Pancreas (tissue), 10 donors: ENCODE results near the gene MSANTD2. TPM values are rescaled to one million over a fixed set of nuclear protein-coding genes. Genes with fewer than 3 reads are reported as not detected.

Experiments used
- ATAC-seq, 4 donors: fragments of 200-7000 bp; cut with Tn5 transposase; one replicate each; pipeline versions ENCODE4 v1.8.0 to v1.9.1; 2020; ENCODE audit warnings: mild to moderate bottlenecking in 4 of 4, moderate library complexity in 4 of 4
- DNase-seq, 6 donors: peaks; one replicate each; pipeline ENCODE4 v3.0.0-alpha.2; 2020
- FAIRE-seq: peaks from 2 replicates; lab custom pipeline; 2012; peaks lifted over from hg19 to GRCh38; lab: Jason Lieb, UNC
- H3K27ac ChIP-seq, 4 donors: fragments of 200-600 bp; sonication (generic); 1 replicate in 3 of 4; 2 replicates in 1 of 4; pipeline versions ENCODE4 v1.5.0 to v1.8.0; 2020
- H3K27me3 ChIP-seq, 4 donors: fragments of 200-600 bp; one replicate each; pipeline ENCODE4 v1.8.0; 2021
- H3K36me3 ChIP-seq, 3 donors: fragments of 200-600 bp; sonication (generic) in 1 of 3; one replicate each; pipeline versions ENCODE4 v1.5.0 to v1.8.0; 2020 to 2021
- H3K4me1 ChIP-seq, 3 donors: fragments of 200-600 bp; one replicate each; pipeline ENCODE4 v1.8.0; 2021
- H3K4me3 ChIP-seq, 4 donors: fragments of 200-600 bp; sonication (generic) in 2 of 4; one replicate each; pipeline versions ENCODE4 v1.5.0 to v1.8.0; 2020 to 2021
- H3K9me3 ChIP-seq, 4 donors: fragments of 200-600 bp; one replicate each; pipeline ENCODE4 v1.8.0; 2021
- WGBS, 2 donors: extraction: QIAGEN DNeasy Blood & Tissue Kit; methylation state at CpG; one replicate each; pipeline ENCODE4 v1.1.7; 2013; 5-methylcytosine and 5-hydroxymethylcytosine counted together
- intact Hi-C, 3 donors: fragments of 100-400 bp; cut with DNase I; formaldehyde crosslinking; loops; one replicate each; pipeline versions ENCODE4 v1.11.1 to v1.14.2; 2022
- polyA plus RNA-seq, 2 donors: library from polyadenylated mRNA; stranded (reverse); fragments of 200-250 nt; gene quantifications; one replicate each; pipeline ENCODE4 v1.2.3, GENCODE V29; 2013
- total RNA-seq, 6 donors: library from RNA; stranded (reverse); fragmentation: NEBNext Ultra II Directional in 4 of 6; extraction: Animal tissue kit (Norgen Biotek cat#: 25700) in 4 of 6; gene quantifications; one replicate each; pipeline versions ENCODE4 v1.2.1 to v1.2.4, GENCODE V29; 2021 to 2023
- TF ChIP-seq, protein P1 (sequence below), 4 donors: fragments of 200-600 bp; sonication (generic) in 3 of 4; IDR thresholded peaks; one replicate each; pipeline versions ENCODE4 v1.5.0 to v1.8.0; 2021; ENCODE audit warnings: antibody characterized with exemption in 4 of 4
- donor health status: healthy with polysubstance abuse.
- donor health status: DM: no; HTN: no; CAD: no; lungs with moderate emphysema.
- donor health status: DM: no; HTN: no; CAD: no.
- donor health status: control.
- donor health status: control.
- donor health status: Bipolar disorder and iron deficiency.
- donor health status: DM: yes; HTN: yes; CAD: no.
- donor health status: DM: no; HTN: no; CAD: no.
- donor health status: DM: no; HTN: no; CAD: no.
- donor health status: DM: yes; HTN: yes; CAD: no.

The MSANTD2 gene
- total and polyA plus RNA-seq, 8 donors: 4.6 to 23.3 (median 7.1) TPM

DNA sequence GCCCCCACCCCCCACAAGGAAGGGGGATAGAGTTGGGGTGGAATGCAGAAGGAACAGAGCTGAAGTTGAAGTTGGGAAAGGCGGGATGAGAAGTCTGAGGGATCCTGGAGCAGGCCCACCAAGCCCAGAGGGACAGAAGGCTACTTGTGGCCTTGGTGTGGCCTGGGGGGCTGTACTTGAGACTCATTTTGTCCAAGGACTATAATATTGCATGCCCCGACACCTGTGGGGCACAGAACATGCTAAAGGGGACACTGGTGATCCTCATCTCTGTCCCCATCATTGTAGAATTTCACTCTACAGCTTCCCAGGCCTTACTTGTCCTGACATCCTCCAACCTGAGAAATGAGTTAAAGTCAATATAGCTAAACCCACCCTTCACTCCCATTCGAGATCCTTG is 39.4 kb downstream of the MSANTD2 start:
- no peak for DNase-seq
- intact Hi-C loops: no loop called here
- FAIRE-seq: no peak
- Histone ChIP-seq H3K36me3 (no peaks in the 10 kb centered on the region), H3K4me1 (peaks cover 9 to 17% (median 14%) of the 10 kb centered on the region in 3 donors), H3K27ac (peak overlapping the region in 1 of 4 donors; percentile 47), H3K27me3 (peaks cover 0 to 7% (median 0%) of the 10 kb centered on the region in 4 donors), H3K9me3 (no peaks in the 10 kb centered on the region), H3K4me3 (peak overlapping the region in 2 of 4 donors; percentile 11 to 36)
- 61 to 63% methylated on average over 3 of the region's 3 CpGs for WGBS, 2 donors
- TF ChIP-seq, protein P1, sequence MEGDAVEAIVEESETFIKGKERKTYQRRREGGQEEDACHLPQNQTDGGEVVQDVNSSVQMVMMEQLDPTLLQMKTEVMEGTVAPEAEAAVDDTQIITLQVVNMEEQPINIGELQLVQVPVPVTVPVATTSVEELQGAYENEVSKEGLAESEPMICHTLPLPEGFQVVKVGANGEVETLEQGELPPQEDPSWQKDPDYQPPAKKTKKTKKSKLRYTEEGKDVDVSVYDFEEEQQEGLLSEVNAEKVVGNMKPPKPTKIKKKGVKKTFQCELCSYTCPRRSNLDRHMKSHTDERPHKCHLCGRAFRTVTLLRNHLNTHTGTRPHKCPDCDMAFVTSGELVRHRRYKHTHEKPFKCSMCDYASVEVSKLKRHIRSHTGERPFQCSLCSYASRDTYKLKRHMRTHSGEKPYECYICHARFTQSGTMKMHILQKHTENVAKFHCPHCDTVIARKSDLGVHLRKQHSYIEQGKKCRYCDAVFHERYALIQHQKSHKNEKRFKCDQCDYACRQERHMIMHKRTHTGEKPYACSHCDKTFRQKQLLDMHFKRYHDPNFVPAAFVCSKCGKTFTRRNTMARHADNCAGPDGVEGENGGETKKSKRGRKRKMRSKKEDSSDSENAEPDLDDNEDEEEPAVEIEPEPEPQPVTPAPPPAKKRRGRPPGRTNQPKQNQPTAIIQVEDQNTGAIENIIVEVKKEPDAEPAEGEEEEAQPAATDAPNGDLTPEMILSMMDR (IDR thresholded peaks at IDR 0.05): no peak
- ATAC-seq: no peak

DNA sequence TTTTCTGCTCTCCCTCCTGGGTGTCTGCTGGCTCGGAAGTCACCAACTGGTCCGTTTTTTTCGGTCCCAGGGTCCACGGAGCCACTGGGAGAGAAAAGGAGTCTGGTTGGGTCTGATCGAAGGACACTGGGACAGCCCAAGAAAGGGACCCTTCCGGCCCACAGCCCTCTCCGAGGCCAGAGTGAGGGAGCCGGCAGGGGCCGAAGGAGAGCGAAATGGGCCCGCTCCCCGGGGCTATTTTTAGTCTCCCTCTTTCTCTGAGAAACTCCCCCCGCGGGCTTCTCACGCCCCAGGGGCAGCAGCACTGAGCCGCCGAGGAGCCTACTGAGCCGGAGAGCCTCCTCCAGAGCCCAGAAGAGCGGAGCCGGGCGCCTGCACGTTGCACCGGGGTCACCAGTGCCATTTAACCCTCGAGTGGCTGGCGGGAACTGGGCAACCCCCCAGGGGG is 40.0 kb downstream of the MSANTD2 start:
- Histone ChIP-seq H3K4me3 (peak overlapping the region in 2 of 4 donors; percentile 11 to 36), H3K27ac (peak overlapping the region in 1 of 4 donors; percentile 47), H3K36me3 (no peaks in the 10 kb centered on the region), H3K4me1 (peaks cover 9 to 17% (median 14%) of the 10 kb centered on the region in 3 donors), H3K9me3 (no peaks in the 10 kb centered on the region), H3K27me3 (peaks cover 0 to 7% (median 1%) of the 10 kb centered on the region in 4 donors)
- no peak for ATAC-seq
- DNase-seq: no peak
- 32 to 33% methylated on average over 22 to 25 of the region's 25 CpGs for WGBS, 2 donors
- intact Hi-C loops: no loop called here
- TF ChIP-seq, protein P1 (IDR thresholded peaks at IDR 0.05): no peak
- FAIRE-seq: no peak

DNA sequence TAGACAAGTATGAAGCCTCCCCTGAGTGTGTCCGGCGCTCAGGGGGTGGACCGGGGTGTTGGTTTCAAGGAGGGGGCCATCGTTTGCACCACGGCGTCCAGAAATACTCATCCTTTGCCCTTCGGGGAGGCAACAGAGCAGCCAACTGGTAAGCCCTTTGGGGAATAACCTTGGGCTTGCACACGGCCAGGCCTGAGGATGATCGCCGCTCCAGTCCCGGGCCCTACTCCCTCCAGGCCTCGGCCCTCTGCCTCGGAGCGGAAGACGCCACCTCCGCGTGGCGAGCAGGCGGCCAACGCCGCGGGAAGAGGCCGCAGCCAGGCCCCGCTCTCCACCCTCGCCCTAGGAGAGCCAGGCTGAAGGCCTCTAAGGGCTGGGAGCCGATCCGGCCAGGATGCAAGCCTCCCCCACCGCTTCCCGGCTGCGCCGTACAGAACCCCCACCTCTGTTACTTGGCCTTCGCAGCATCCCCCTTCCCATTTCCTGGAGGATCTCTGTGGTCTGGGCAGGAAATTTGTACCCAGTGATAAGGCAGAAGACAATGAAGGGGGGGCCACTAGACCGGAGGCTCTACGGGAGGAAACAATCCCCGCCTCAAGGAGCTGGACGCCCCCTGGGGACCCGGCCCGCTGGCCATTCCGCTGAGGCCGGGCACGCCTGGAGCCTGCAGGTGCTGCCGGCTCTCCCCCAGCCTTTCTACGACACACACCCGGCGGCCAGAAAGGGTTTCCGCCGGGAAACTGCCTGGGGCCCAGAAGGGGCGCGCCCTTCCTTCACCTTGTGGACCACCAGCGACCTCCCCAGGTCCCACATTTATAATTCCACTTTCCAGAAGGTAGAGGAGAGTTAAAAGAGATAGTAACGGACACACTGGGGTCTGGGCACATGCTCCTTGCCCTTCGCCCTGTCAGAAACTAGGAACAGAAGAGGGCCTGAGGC is 40.7 kb downstream of the MSANTD2 start:
- intact Hi-C loops: loop anchor here in 1 of 3 donors (10.0 kb wide), 1 partner anchor 95 kb away; no protein-coding TSS in a partner anchor
- DNase-seq (peak in 1 of 6 donors; percentile 61), ATAC-seq (no peak), FAIRE-seq (no peak)
- H3K4me1 ChIP-seq: peaks cover 9 to 17% (median 14%) of the 10 kb centered on the region in 3 donors
- no peaks in the 10 kb centered on the region for H3K9me3 ChIP-seq
- TF ChIP-seq, protein P1 (IDR thresholded peaks at IDR 0.05): no peak
- peaks cover 0 to 7% (median 1%) of the 10 kb centered on the region in 4 donors for H3K27me3 ChIP-seq
- WGBS, 2 donors: 33 to 37% methylated on average over 52 of the region's 52 CpGs
- H3K36me3 ChIP-seq: no peaks in the 10 kb centered on the region
- H3K4me3 ChIP-seq: peak overlapping the region in 2 of 4 donors; percentile 10 to 36
- peak overlapping the region in 1 of 4 donors; percentile 47 for H3K27ac ChIP-seq

DNA sequence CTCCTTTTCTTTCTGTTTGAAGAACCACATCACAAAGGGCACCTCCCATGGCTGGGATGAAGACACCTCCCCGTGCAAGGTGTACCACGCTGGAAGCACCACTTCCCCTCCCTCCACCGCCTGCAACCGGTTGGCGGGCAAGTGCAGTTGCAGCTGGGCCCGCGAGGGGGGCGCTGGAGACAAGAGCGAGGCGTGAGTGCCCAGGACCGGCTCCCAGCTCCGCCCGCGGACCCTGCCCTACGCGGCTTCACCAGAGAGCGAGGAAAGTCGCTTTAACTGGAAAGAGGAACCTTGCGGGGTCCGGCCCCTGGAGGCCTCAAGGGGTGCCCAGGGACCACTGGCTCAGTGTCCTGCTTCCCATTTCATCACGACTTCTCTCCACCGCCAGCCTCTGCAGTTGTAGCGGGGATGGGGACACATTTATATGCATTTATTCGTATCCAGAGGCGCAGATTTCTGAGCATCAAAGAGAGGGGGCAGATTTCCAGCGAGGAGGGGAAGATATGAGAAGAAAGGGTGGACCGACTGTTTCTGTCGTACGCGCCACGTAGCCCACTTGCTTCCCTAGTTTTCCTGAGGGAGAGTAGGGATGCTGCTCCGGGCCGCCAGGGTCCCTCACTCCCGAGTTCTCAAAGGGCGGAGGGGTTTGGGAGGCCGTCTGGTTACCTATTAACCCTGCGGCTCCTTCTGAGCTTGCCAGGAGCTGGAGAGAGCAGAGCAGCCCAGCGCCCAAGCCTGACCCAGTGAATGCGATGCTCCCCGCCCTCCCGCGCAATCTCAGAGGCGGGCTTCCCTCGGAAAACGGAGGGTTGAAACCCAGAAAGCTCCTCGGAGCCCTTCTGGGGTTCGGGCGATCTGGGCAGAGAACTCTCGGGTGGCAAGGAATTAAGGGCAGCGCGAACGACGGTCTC is 41.6 kb downstream of the MSANTD2 start:
- DNase-seq: peak; percentile 64 to 90 (median 80)
- no peak for FAIRE-seq
- 4 to 5% methylated on average over 53 of the region's 53 CpGs for WGBS, 2 donors
- intact Hi-C loops: loop anchor here in 1 of 3 donors (10.0 kb wide), 1 partner anchor 94 kb away; no protein-coding TSS in a partner anchor
- TF ChIP-seq, protein P1 (IDR thresholded peaks at IDR 0.05): peak; percentile 59 to 68 (median 65)
- H3K27ac ChIP-seq: peak overlapping the region in 2 of 4 donors; percentile 9 to 27
- H3K4me3 ChIP-seq: peak overlapping the region in 2 of 4 donors; percentile 10 to 36
- no peaks in the 10 kb centered on the region for H3K36me3 ChIP-seq
- H3K4me1 ChIP-seq: peaks cover 7 to 13% (median 9%) of the 10 kb centered on the region in 3 donors
- peak; percentile 76 to 92 (median 84) for ATAC-seq
- no peaks in the 10 kb centered on the region for H3K9me3 ChIP-seq
- peaks cover 0 to 7% (median 1%) of the 10 kb centered on the region in 4 donors for H3K27me3 ChIP-seq
